Ascending aorta (tissue), 2 donors: ENCODE data around the gene NPIPB2. TPM values are rescaled to one million over a fixed set of nuclear protein-coding genes. Genes with fewer than 3 reads are reported as not detected.

Source experiments
- DNase-seq, 2 donors: peaks; one replicate each; pipeline ENCODE4 v3.0.0-alpha.2; 2019; ENCODE audit warnings: low spot score in 2 of 2
- H3K27ac ChIP-seq, 2 donors: fragments of 200-600 bp; sonication (generic); one replicate each; pipeline ENCODE4 v1.5.1; 2016 to 2017; ENCODE audit warnings: mild to moderate bottlenecking in 1 of 2
- H3K27me3 ChIP-seq: fragments of 200-600 bp; sonication (generic); one replicate; pipeline ENCODE4 v1.5.1; 2017
- H3K36me3 ChIP-seq, 2 donors: fragments of 200-600 bp; sonication (generic); one replicate each; pipeline ENCODE4 v1.5.1; 2016
- H3K4me1 ChIP-seq, 2 donors: fragments of 200-600 bp; sonication (generic); one replicate each; pipeline ENCODE4 v1.5.1; 2016 to 2017; ENCODE audit warnings: mild to moderate bottlenecking in 1 of 2
- H3K4me3 ChIP-seq, 2 donors: fragments of 200-600 bp; sonication (generic); one replicate each; pipeline ENCODE4 v1.5.1; 2016 to 2017; ENCODE audit warnings: mild to moderate bottlenecking in 1 of 2
- H3K9me3 ChIP-seq, 2 donors: fragments of 200-600 bp; sonication (generic); one replicate each; pipeline ENCODE4 v1.5.1; 2016
- intact Hi-C: fragments of 100-400 bp; cut with DNase I; formaldehyde crosslinking; loops from one replicate; pipeline ENCODE4 v1.15.1; 2023
- total RNA-seq: library from RNA; depleted of rRNA; stranded (reverse); fragments of >200 nt; gene quantifications from one replicate; pipeline ENCODE4 v1.1.0, GENCODE V29; 2016
- TF ChIP-seq, protein P1 (sequence below), 3 experiments: fragments of 200-600 bp in 2 of 3; fragments of 450-650 bp in 1 of 3; sonication (generic) in 2 of 3; IDR thresholded peaks; one replicate each; pipeline ENCODE4 v1.5.1; 2016 to 2019; ENCODE audit warnings: antibody characterized with exemption in 3 of 3, mild to moderate bottlenecking in 1 of 3, moderate library complexity in 1 of 3

The NPIPB2 gene
- total RNA-seq, 1 donor from 2014 or later = 28.1 TPM

DNA sequence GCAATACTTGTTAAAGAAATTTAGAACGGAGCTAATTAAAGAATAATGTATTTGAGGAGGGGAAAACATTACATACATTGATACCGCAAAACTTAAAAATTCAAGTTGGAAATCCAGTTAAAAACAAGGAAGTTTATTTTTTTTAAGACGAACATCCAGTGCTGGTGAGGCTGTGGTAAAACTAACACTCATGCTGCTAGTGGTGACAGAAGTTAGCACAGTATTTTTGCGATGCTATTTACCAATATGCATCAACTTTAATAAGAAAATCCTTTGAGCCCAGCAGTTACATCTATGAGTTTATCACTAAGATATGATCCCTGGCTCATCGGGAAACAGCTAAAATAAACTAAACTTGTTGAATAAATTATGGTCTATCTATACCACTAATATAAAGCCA is 57.8 kb downstream of the NPIPB2 start:
- no peaks in the 10 kb centered on the region for H3K27me3 ChIP-seq
- peaks cover 66 to 81% of the 10 kb centered on the region in 2 donors for H3K36me3 ChIP-seq
- no peak overlapping the region for H3K4me3 ChIP-seq
- no peak for DNase-seq
- no peak overlapping the region for H3K27ac ChIP-seq
- no peaks in the 10 kb centered on the region for H3K9me3 ChIP-seq
- TF ChIP-seq, protein P1, sequence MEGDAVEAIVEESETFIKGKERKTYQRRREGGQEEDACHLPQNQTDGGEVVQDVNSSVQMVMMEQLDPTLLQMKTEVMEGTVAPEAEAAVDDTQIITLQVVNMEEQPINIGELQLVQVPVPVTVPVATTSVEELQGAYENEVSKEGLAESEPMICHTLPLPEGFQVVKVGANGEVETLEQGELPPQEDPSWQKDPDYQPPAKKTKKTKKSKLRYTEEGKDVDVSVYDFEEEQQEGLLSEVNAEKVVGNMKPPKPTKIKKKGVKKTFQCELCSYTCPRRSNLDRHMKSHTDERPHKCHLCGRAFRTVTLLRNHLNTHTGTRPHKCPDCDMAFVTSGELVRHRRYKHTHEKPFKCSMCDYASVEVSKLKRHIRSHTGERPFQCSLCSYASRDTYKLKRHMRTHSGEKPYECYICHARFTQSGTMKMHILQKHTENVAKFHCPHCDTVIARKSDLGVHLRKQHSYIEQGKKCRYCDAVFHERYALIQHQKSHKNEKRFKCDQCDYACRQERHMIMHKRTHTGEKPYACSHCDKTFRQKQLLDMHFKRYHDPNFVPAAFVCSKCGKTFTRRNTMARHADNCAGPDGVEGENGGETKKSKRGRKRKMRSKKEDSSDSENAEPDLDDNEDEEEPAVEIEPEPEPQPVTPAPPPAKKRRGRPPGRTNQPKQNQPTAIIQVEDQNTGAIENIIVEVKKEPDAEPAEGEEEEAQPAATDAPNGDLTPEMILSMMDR (IDR thresholded peaks at IDR 0.05) = no peak
- intact Hi-C loops = no loop called here
- H3K4me1 ChIP-seq = no peaks in the 10 kb centered on the region

DNA sequence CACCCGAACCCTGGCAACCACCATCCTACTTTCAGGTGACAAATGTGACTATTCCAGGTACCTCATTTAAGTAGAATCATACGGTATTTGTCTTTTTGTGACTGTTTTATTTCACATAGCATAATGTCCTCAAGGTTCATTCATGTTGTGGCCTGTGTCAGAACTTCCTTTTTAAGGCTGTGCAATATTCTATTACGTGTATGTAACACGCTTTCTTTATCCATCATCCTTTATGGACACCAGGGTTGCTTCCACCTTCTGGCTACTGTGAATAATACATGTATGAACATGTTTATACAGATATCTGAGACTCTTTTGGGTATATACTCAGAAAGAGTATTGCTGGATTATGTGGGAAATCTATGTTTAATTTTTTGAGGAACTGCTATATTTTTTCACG is 61.8 kb downstream of the NPIPB2 start:
- intact Hi-C loops = no loop called here
- H3K36me3 ChIP-seq = peaks cover 68 to 87% of the 10 kb centered on the region in 2 donors
- H3K27ac ChIP-seq = no peak overlapping the region
- no peak for DNase-seq
- no peaks in the 10 kb centered on the region for H3K4me1 ChIP-seq
- no peaks in the 10 kb centered on the region for H3K27me3 ChIP-seq
- H3K9me3 ChIP-seq = no peaks in the 10 kb centered on the region
- TF ChIP-seq, protein P1 (IDR thresholded peaks at IDR 0.05) = no peak
- H3K4me3 ChIP-seq = no peak overlapping the region

DNA sequence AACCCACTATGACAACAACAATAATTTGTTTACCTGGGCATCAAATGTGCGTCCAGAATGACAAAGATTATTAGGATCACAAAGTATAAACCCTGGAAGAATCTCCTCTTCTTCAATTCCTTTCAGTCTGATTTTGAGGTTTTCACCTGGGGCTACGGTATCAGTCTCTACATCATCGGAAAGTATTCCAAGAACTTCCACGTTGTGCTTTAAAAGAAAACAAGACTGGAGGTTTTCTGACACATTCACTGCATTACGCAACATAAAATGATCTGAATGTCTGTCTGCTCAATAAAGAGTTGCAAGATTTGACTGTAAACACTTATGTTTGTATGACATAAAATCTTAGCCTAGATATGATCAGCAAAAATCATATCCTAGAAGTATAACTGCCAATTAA is 64.5 kb downstream of the NPIPB2 start:
- Histone ChIP-seq H3K9me3 (no peaks in the 10 kb centered on the region), H3K36me3 (peaks cover 55 to 91% of the 10 kb centered on the region in 2 donors), H3K27ac (no peak overlapping the region), H3K4me3 (no peak overlapping the region), H3K27me3 (no peaks in the 10 kb centered on the region), H3K4me1 (no peaks in the 10 kb centered on the region)
- intact Hi-C loops = no loop called here
- DNase-seq = no peak
- TF ChIP-seq, protein P1 (IDR thresholded peaks at IDR 0.05) = no peak

Other genes with a start within 250 kb of the NPIPB2 start
- 86.5 TPM for gene TXNDC11, start 199.2 kb downstream of the NPIPB2 start, total RNA-seq
- 56.9 TPM for gene ZC3H7A, start 144.8 kb downstream of the NPIPB2 start, total RNA-seq
- gene RSL1D1, start 90.5 kb downstream of the NPIPB2 start, total RNA-seq = 160 TPM
- gene GSPT1, start 26.1 kb downstream of the NPIPB2 start, total RNA-seq = 56.3 TPM
- gene TNFRSF17, start 23.2 kb upstream of the NPIPB2 start, total RNA-seq = not detected
- gene SNX29, start 34.7 kb upstream of the NPIPB2 start, total RNA-seq = 69.8 TPM